Nucleus accumbens (tissue), 56 donors: Measurements from ENCODE around the gene PTPRM.

Source experiments
- DNase-seq, 56 donors: peaks; one replicate each; lab custom pipeline; 2025; lab: John Stamatoyannopoulos, UW

Gene PTPRM

DNA sequence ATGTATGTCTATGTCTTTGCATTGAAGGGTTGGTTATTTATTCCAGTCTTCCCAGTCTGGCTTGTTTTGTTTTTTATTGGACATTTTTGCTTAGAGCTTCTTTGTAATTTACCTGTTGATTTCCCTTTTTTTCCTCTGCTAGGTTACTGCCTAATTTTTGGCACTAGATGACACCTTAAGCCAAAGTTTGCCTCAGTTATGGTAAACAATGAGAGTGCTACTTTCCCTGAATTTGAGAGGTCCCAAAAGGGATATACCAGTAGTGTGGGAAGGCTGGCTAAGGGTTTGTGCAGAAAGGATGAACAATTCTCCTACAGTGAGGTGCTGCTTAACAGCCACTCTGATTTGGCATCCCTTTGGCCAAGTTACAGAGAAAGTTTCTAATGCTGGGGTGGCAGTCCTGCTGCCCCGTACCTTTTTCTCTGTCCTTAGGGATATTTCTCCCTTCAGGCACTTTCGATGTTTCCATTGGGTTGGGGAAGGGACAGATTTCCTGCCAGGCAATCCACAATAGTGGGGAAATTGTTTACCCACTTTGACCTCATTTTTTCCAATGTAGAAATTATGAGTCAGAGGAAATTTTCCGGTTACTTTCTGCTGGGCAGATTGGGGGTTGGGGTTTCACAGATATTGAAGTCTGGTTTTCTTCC, 354.9 kb downstream of the PTPRM start:
- no peak for DNase-seq

DNA sequence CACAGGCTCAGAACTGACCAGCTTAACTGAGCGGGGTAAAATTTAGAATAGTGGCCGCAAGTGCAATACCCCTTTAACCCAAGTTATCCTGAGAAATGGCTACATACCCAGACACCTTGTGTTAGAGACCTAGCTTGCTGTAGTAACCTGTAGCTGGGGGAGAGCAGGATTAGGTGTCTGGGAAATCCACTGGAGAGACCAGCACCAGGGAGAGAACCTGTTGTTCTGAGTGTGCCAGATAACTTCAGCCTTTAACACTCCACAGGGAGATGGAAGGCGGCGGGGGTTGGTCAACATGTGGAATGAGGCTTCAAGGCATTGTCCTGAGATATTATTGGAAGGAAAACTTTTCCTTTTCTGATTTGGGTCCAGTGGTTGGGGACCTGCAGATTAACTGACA, 356.0 kb downstream of the PTPRM start:
- DNase-seq, result no peak

DNA sequence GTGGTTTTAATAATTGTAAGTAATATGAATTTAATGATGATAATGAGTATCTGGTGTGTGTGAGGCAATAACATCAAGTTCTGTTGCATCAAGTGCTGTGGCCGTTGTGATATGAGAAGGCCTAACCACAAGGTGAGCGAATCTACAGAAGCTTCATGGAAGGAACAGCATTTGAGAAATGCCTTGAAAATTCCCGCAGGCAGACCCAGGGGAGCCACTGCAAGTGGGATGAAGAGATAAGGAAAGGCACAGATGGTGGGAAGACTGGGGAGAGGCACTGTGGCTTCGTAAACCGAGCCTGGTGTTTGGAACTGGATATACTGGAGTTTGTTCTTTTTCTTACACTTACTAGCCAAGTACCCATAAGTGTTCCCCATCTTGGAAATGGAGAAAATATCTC, 357.5 kb downstream of the PTPRM start:
- DNase-seq, result no peak

DNA sequence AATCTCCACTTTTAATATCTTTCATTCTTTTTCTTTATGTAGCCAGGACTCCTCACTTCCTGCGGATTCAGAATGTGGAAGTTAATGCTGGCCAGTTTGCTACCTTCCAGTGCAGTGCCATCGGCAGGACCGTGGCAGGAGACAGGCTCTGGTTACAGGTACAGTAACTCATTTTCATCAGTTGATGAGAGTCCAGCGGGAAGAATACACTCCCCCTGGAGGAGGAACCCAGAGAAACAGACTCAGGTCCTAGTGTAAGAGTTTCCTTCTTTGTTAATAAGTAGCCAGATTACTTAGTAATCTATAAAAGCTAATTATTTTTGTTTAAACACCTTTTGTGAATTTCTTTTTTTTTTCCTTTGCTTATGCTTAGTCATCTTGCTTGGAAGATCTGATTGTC, 359.4 kb downstream of the PTPRM start:
- DNase-seq, result no peak

DNA sequence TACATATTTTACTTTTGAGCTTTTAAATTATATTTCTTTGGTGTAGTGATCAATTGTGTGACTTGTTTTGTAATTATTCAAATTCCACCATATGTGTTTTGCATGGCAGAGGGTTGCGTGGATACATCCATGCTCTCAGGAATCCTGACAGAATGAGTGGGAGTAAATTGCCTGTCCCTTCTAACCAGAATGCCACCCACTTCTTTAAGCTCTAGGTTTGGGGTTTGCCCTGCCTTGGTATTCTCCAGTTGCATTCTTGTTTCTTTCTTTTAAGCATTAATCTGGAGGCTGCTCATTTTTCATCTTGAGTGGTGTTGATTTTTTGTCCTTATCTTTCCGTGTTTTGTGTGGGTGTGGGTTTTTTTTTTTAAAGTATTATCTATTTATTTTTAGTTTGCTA, 360.0 kb downstream of the PTPRM start:
- DNase-seq, result no peak

DNA sequence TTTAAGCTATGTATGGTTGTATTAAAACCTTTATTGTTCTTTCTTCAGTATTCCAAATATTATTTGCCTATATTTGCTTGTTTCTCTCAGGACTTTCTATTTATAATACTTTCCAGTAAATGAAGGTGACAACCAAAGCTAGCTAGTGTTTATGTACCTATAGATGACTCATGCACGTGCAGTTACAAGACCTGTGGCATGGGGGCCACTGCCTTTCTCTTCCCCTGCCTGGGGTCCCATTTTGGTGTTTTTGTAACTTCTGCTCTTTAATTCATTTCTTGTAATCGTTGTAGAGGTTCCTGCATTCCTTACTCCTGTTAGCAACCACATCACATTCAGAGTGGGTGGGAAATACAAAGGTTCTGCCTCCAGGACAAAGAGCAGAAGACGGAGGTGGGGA, 364.6 kb downstream of the PTPRM start:
- DNase-seq, result no peak

DNA sequence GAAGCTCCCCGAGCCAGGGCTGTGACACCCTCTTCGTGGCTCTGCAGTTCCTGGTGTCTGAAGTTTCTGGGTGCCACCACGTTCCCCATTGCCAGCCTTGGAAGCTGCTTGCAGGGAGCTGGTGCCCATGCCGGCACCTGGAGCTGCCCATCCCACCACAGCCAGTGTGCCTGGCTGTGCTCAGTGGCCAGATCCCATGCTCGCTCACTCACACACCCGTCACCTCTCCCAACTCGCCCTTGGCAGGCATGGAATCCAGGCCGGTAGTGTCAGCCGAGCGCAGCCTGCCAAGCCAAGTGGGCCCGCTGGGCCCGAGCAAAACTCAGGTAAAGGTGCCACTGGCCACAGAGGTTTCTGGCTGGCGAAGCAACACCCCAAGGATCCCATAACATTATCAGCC, 370.2 kb downstream of the PTPRM start:
- DNase-seq, result no peak

DNA sequence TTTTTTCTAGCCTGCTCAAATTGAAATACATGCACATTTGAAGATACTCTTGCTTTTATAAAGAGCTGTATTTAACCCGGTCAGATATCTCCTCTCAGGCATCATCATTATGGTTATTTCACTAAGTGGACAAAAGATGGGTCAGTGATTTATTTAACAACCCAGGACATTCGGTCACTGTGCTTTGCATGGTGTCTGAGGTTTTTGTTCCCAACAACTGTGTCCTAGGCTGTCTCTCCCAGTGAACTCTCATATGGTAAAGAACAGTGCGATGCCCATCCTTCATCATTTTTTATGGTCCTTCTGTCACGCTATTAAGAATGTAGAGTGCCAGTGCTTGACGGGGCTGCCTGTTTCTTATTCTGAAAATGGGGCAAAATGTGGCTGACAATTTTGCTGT, 372.4 kb downstream of the PTPRM start:
- DNase-seq, result no peak

DNA sequence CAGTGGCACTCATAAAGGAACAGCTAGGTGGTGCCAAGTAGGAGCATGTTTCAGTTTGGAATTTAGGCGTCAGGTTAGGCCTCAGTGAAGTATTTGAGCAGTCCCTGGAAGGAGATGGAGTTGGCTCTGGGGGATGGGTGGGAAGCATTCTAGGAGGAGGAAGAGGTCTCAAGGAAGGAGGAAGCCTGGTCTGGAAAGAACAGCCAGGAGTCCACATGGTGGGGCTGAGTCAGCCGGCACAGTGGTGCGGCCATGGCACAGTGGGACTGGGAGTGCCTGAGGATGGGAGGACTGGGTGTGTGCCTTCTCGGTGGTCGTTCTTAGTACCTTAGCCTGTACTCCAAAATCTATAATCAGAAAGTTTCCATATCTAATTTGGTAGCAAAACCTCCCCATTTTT, 373.3 kb downstream of the PTPRM start:
- no peak for DNase-seq

DNA sequence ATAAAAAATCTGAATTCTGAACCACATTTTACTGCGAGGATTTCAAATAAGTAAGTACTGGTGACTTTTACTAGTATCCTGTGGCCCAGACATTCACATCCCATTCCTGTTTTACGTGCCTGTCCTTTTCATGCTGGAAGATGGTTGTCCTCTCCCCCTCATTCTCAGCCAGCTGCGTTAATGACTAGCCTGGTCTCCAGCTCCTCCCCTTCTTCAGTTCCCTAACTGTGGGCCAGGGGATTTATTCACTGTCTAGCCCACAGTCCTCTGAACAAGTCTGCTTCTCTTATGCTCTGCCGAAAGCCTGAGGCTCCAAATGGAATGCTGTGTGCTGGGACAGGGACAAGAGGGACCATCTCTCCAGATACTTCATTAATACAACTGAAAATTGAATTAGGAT, 373.9 kb downstream of the PTPRM start:
- no peak for DNase-seq

DNA sequence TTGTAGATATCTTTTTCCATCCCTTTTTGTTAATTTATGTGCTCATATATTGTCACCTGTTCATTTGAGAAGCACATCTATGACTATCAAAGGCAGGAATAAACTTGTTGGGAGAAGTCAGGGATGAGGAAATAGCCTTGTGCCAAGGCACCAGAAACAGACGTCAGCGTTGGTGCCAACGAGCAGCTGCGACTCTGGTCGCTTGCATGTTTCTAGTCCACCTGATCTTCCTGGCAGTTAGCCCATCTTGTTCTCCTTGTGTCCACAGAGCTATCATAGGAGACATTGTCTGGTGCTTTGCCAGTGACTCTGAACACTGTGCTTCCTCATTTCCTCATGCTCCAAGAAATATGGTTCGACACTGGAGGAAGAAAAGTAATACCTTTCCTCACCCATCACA, 374.4 kb downstream of the PTPRM start:
- no peak for DNase-seq

DNA sequence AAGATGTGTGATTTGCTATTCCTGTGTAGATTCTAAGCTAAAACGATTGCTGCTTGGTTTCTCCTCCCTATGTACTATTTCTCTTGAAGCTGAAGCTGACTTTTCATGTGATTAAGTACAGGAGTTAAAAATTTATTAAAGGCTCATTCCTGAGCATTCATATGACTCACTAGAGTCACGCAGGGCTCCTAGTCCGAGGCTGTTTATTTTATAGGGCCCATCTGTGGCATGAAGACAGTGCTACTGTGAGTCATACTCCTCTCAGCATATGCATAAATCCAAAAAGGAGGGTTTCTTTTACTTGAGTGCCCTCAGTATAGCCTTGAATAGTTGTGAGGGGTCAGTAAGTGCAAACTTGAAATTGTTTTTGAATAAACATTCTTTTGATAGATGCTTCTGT, 378.8 kb downstream of the PTPRM start:
- peak in 1 of 56 donors; percentile 3 for DNase-seq

DNA sequence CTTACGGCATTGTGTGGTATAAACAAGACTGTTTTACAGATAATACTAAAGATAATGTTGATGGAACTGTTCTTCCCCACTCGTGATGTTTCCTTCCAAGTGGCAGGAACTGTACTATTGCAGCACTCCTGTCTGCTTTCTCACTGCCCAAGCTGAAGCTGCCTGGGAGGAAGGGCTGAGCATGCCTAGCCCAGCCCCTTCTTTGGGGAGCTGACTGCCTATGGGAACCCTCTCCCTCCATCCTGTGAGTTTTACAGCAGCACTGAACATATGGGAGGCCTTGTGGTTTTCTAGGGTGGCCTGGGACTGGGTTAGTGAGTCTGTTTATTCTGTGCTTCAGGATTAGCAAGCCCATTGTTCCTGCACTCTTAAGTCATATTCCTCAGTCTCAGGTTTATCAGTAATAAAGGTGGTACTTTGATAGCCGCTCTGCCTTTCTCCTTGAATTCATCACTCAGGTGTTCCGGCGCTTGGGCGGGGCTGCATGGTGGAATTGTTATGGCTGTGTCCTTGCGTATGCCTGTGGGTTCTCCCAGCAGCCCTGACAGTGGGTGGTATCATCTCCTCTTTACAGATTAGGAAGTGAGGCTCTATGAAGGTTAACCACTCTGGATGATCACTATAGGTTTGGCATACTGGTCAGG, 379.7 kb downstream of the PTPRM start:
- DNase-seq, result peak in 41 of 56 donors; percentile 2 to 69 (median 27)

DNA sequence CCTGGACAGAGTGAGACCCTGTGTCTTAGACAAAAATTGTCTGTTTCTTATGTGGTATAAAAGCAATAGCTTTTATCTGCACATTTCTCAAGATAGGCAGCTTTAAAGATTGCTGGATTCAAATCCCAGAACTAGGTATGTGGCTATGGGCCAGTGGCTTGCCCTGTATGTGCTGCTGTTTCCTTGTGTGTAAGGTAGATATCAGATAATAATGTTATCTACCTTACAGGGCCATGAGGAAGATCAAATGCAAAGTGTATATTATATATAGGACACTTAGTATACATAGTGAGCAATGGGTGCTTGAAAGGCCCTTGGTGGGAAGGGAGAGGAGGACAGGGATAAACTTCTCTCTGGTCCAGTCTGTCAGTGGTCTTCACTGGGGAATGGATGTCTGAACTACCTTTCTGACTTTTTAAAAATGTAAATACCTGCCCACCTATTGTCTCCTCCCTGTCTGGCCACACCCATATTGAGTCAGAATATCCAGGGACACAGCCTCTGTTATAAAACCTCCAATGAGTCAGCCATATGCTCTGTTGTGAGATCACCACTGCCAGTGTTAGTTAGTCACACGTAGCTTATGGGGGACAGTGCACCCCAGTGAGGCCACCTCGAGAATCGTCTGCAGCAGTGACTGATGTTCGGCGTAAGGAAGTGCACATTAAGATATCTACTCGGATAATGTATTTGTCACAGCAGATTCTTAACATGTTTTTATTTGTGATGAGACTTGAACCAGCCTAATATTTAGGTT, 383.4 kb downstream of the PTPRM start:
- no peak for DNase-seq

DNA sequence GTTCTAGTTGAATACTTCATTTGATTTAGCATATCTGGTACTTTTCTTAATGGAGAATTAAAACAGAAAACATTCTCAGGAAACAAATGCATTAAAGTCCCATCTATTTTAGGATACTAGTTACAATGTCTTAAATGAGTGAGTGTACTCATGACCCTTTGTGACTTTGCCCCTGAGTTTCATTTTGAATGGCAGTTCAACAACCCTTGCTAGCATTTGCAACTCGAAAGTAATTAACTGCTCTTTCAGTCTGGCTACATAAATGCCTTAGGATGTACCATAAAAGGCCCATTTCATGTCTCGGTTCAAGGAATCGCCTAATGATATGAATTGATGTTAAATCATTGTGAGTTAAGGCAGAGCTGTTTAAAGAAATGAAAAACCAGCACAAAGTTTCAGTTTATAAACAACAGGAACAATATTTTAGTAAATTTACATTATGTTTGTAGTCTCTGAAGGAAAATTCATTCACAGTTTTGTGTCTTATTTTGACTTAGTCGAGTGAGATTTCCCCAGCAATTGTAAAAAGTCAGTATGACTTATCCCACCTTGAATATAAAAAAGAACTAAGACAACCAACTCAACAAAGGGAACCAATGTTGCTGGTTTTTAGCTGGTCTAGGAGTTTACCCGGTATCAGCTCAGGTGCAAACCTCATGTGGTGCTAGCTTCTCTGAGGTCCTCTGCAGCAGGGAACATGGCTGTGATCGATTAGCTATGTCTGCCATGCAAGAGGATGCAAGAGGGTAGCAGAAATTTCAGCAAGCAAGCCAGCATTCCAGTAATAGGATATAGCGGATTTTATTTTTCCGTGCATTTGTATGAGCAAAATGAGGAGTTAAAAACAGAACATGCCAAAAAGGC, 386.2 kb downstream of the PTPRM start:
- no peak for DNase-seq

DNA sequence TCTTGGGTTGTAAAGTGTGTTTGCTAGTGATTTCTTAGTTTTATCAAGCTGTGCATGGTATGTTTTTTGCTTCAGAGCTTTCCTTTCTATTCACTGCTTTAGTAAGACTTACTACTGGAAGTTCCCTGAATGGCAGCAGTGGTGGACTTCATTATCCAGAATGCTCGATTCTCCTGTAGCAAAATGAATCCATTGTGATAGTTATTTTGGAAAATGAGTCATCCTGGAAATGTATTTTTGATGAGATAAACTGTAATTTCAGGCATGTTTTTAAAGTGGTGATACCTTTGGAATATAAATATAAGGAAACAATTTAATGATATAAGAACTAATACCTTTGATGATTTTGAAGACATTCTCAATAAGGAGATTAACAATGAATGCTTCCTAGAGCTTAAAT, 387.1 kb downstream of the PTPRM start:
- no peak for DNase-seq

DNA sequence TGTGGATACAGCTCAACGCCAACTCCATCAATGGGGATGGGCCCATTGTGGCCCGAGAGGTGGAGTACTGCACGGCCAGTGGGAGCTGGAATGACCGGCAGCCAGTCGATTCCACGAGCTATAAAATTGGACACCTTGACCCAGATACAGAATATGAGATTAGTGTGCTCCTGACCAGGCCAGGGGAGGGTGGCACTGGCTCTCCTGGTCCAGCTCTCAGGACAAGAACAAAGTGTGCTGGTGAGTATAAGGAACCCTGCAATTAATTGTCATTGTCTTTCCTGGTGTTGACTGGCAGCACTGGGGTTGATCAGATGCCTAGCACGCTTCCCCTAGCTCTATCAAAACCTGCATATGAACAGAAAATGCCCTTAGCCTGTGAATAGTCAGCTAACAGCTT, 388.1 kb downstream of the PTPRM start:
- no peak for DNase-seq

DNA sequence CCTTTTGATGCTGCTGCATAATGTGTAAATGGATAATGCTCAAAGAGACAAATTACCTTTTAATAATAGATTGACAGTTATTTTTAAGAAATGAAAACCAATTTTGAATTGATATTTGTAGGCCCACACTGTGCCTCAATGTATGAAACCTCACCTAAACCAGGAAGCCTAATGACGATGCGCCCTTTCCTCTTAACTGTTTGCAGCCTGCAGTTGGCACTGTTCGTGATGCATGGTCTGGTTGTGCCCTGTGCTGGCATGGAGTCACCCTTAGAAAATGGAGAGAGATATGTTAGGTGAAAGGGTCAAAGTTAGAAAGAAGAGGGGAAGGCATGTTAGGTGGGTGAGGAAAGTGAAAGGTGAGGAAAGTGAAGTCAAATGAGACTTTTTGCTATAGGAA, 390.2 kb downstream of the PTPRM start:
- no peak for DNase-seq

DNA sequence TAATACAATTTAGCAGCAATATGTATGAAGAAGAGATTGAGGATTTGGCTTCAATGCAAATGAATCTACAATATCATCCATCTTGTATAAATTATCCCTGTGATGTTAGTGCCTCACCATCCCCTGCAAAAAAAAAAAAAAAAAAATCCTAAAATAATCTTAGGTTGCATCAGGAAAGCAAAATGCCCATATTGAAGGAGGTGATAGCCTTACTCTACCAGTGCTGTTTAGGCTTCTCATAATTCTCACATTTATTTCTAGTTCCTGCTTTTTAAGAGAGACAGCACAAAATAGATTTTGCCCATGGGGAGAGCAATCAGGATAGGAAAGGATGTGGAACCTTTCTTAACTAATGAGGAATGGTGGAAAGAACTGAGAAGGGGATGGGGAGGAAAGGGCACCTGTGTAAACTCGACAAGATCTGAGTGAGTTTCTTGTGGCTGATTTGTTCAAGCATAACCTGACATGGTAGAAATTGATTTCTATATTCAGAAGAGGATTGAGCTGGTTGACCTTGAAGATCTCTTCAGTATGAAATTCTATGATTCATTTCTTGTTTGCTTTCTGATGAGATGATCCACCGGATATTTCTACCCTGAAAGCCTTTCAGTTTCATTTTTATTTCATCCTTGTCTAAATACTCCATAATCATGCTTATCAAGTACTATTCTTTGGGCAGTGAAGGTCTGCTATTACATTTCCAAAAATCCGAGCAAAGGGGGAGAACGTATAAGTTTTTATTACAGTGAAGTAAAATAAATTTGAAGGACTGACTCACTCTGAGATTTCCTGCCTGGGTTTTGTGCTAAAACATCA, 391.2 kb downstream of the PTPRM start:
- no peak for DNase-seq

DNA sequence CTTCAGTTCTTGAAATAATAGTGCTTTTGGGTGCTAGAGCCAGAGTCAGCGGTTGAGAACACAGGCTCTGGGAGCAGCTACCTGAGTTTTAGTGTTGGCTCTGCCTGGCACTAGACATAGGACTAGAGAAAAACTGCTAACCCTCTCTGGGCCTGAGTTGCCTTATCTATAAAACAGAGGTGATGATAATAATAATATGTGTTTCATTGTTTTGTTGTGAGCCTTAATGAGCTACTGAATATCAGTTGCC, 391.7 kb downstream of the PTPRM start:
- DNase-seq, result no peak
